Naive thymus-derived CD4-positive, alpha-beta T cell (primary cell): ENCODE data around the gene TAF1B. TPM values are rescaled to one million over a fixed set of nuclear protein-coding genes. Genes with fewer than 3 reads are reported as not detected.
"Not testable (repeated sequence)": the region's sequence is repeated elsewhere in the genome, so short reads cannot be mapped to it uniquely, and the experiment has no call there.

Experiments used
- ATAC-seq: fragments of 150-1000 bp; cut with Tn5 transposase; 2 replicates; pipeline ENCODE4 v1.10.0; 2021; ENCODE audit warnings: mild to moderate bottlenecking, moderate library complexity
- CTCF ChIA-PET: fragments of 350-600 bp; sonication (Branson Sonifier 250); formaldehyde crosslinking; loops from one replicate; lab custom pipeline; 2021; ENCODE audit warnings: antibody characterized with exemption; lab: Charles Lee
- POLR2A ChIA-PET: fragments of 350-600 bp; sonication (Branson Sonifier 250); formaldehyde crosslinking; loops from one replicate; lab custom pipeline; 2021; ENCODE audit warnings: antibody characterized with exemption, inconsistent platforms; lab: Charles Lee
- DNase-seq, 9 donors: peaks; one replicate each; pipeline versions ENCODE4 v3.0.0 to v3.0.0-alpha.2; 2020 to 2022; ENCODE audit warnings: mixed read lengths in 1 of 9
- H3K27ac ChIP-seq: one replicate; pipeline ENCODE4 v1.7.0; 2013; ENCODE audit warnings: mild to moderate bottlenecking, low read depth, low read length, moderate library complexity
- H3K27me3 ChIP-seq, 2 donors: one replicate each; pipeline ENCODE4 v1.7.0; 2013; ENCODE audit warnings: low read length in 2 of 2, mild to moderate bottlenecking in 2 of 2, moderate library complexity in 2 of 2; ENCODE audit not compliant: control insufficient read depth in 2 of 2, insufficient read depth in 2 of 2
- H3K36me3 ChIP-seq, 3 experiments: 1 replicate in 2 of 3; 2 replicates in 1 of 3; pipeline ENCODE4 v1.7.0; 2013; ENCODE audit warnings: low read length in 3 of 3, mild to moderate bottlenecking in 3 of 3, moderate library complexity in 1 of 3; ENCODE audit not compliant: insufficient read depth in 3 of 3, control insufficient read depth in 2 of 3
- H3K4me1 ChIP-seq, 2 donors: one replicate each; pipeline ENCODE4 v1.7.0; 2013; ENCODE audit warnings: low read length in 2 of 2, mild to moderate bottlenecking in 2 of 2, moderate library complexity in 1 of 2; ENCODE audit not compliant: control insufficient read depth in 2 of 2, insufficient read depth in 2 of 2
- H3K4me3 ChIP-seq: 2 replicates; pipeline ENCODE4 v1.7.0; 2013; ENCODE audit warnings: mild to moderate bottlenecking, low read length
- H3K9me3 ChIP-seq, 3 experiments: 1 replicate in 2 of 3; 2 replicates in 1 of 3; pipeline ENCODE4 v1.7.0; 2013; ENCODE audit warnings: low read length in 3 of 3; ENCODE audit not compliant: control insufficient read depth in 2 of 3
- H3K27ac Mint-ChIP-seq, 9 donors: one replicate each; pipeline ENCODE4 v1.8.0; 2020 to 2022; ENCODE audit warnings: mixed read lengths in 9 of 9, mild to moderate bottlenecking in 8 of 9, moderate library complexity in 5 of 9, inconsistent platforms in 2 of 9
- H3K27me3 Mint-ChIP-seq, 5 donors: one replicate each; pipeline ENCODE4 v1.8.0; 2021 to 2022; ENCODE audit warnings: mixed read lengths in 5 of 5, mild to moderate bottlenecking in 1 of 5
- H3K36me3 Mint-ChIP-seq, 5 donors: one replicate each; pipeline ENCODE4 v1.8.0; 2020 to 2022; ENCODE audit warnings: mixed read lengths in 5 of 5, mild to moderate bottlenecking in 3 of 5, inconsistent platforms in 1 of 5
- H3K4me1 Mint-ChIP-seq, 7 donors: one replicate each; pipeline ENCODE4 v1.8.0; 2020 to 2022; ENCODE audit warnings: mixed read lengths in 7 of 7, mild to moderate bottlenecking in 3 of 7, inconsistent platforms in 1 of 7
- H3K4me3 Mint-ChIP-seq, 10 donors: one replicate each; pipeline ENCODE4 v1.8.0; 2020 to 2022; ENCODE audit warnings: mild to moderate bottlenecking in 10 of 10, mixed read lengths in 10 of 10, moderate library complexity in 6 of 10, inconsistent platforms in 2 of 10
- H3K9me3 Mint-ChIP-seq, 11 donors: one replicate each; pipeline ENCODE4 v1.8.0; 2020 to 2022; ENCODE audit warnings: mixed read lengths in 11 of 11, mild to moderate bottlenecking in 4 of 11, inconsistent platforms in 1 of 11, moderate library complexity in 1 of 11
- intact Hi-C, 2 donors: fragments of 100-400 bp; cut with micrococcal nuclease; formaldehyde crosslinking; loops; one replicate each; pipeline ENCODE4 v1.15.1; 2023
- polyA plus RNA-seq, 2 donors: library from polyadenylated mRNA; unstranded; fragments of 300-500 nt; fragmentation: Illumina TruSeq; gene quantifications; one replicate each; pipeline ENCODE4 v1.2.3, GENCODE V29; 2021
- total RNA-seq, 6 experiments: library from RNA in 5 of 6; stranded (reverse) in 5 of 6; gene quantifications; 1 replicate in 5 of 6; 2 replicates in 1 of 6; pipeline ENCODE4 v1.2.3 and lab custom pipeline; 2021 to 2026

The TAF1B gene
- total and polyA plus RNA-seq, 7 experiments from 2014 or later: 7.2 to 28.2 (median 16.0) TPM

- Histone ChIP-seq H3K4me3 (no peak overlapping the region), H3K27ac (no peak overlapping the region), H3K9me3 (no peaks in the 10 kb centered on the region), H3K4me1 (no peaks in the 10 kb centered on the region), H3K27me3 (no peaks in the 10 kb centered on the region), H3K36me3 (peaks cover 0 to 17% (median 0%) of the 10 kb centered on the region in 3 experiments)
- Mint-ChIP-seq H3K36me3 (peaks cover 8 to 57% (median 32%) of the 10 kb centered on the region in 5 donors), H3K9me3 (no peaks in the 10 kb centered on the region), H3K27ac (no peak overlapping the region), H3K27me3 (no peaks in the 10 kb centered on the region), H3K4me1 (peaks cover 0 to 9% (median 0%) of the 10 kb centered on the region in 7 donors), H3K4me3 (no peak overlapping the region)
- ChIA-PET CTCF (no interaction called here), POLR2A (no interaction called here)
- ATAC-seq (no peak), DNase-seq (no peak)
- intact Hi-C loops: loop anchor here in 1 of 2 donors (5.0 kb wide), 1 partner anchor 102 kb away; no protein-coding TSS in a partner anchor
Observed at GRCh38 chr2:9914384-9915065, 71.3 kb downstream of the TAF1B start.

DNA sequence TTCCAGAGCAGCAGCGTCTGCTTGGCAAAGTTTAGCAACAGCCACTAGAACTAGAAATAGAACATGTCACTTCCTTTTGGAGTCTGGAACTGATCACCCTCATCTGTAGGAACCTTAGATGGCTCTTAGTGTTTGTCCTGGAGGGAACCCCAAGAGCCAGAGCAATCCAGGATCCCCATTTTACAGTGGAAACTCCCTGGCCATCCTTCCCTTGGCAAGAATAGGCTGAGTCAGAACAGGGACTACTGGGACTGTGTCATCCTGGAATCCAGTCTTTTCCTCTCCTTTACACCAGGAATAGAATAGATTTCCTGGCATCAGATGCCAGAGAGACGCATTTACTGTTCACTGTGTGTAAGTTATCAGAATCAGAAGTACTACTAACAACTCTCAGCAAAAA lies 75.0 kb downstream of the TAF1B start:
- peaks cover 8 to 67% (median 34%) of the 10 kb centered on the region in 5 donors for H3K36me3 Mint-ChIP-seq
- Histone ChIP-seq H3K4me1 (no peaks in the 10 kb centered on the region), H3K9me3 (no peaks in the 10 kb centered on the region), H3K36me3 (peaks cover 0 to 29% (median 0%) of the 10 kb centered on the region in 3 experiments), H3K27ac (no peak overlapping the region), H3K27me3 (no peaks in the 10 kb centered on the region), H3K4me3 (no peak overlapping the region)
- no peak for DNase-seq
- ChIA-PET POLR2A (no interaction called here), CTCF (no interaction called here)
- no peak overlapping the region for H3K4me3 Mint-ChIP-seq
- H3K27me3 Mint-ChIP-seq: no peaks in the 10 kb centered on the region
- no peak overlapping the region for H3K27ac Mint-ChIP-seq
- ATAC-seq: no peak
- no peaks in the 10 kb centered on the region for H3K9me3 Mint-ChIP-seq
- peaks cover 0 to 9% (median 0%) of the 10 kb centered on the region in 7 donors for H3K4me1 Mint-ChIP-seq
- intact Hi-C loops: no loop called here

DNA sequence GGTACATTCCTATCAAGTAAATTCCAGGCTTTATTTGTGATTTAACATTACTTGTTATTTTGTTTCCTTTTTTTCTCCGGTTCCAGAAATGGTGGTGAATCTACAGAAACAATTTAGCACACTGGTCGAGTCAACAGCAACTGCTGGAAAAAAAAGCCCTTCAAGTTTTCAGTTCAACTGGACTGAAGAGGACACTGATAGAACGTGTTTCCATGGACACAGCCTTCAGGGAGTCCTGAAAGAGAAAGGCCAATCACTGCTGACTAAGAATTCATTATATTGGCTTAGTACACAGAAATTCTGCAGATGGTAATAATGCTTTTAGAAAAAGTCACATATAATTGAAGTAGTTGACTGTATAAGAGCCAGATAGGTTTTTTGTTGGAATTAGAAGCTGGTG lies 76.2 kb downstream of the TAF1B start:
- no peaks in the 10 kb centered on the region for H3K27me3 ChIP-seq
- Mint-ChIP-seq H3K36me3 (peaks cover 3 to 61% (median 33%) of the 10 kb centered on the region in 5 donors), H3K27ac (no peak overlapping the region), H3K9me3 (no peaks in the 10 kb centered on the region), H3K27me3 (no peaks in the 10 kb centered on the region), H3K4me3 (no peak overlapping the region), H3K4me1 (peaks cover 0 to 3% (median 0%) of the 10 kb centered on the region in 7 donors)
- intact Hi-C loops: no loop called here
- ATAC-seq: no peak
- peaks cover 0 to 24% (median 0%) of the 10 kb centered on the region in 3 experiments for H3K36me3 ChIP-seq
- no peak overlapping the region for H3K27ac ChIP-seq
- ChIA-PET CTCF (no interaction called here), POLR2A (no interaction called here)
- no peak for DNase-seq
- no peaks in the 10 kb centered on the region for H3K4me1 ChIP-seq
- no peak overlapping the region for H3K4me3 ChIP-seq
- no peaks in the 10 kb centered on the region for H3K9me3 ChIP-seq

DNA sequence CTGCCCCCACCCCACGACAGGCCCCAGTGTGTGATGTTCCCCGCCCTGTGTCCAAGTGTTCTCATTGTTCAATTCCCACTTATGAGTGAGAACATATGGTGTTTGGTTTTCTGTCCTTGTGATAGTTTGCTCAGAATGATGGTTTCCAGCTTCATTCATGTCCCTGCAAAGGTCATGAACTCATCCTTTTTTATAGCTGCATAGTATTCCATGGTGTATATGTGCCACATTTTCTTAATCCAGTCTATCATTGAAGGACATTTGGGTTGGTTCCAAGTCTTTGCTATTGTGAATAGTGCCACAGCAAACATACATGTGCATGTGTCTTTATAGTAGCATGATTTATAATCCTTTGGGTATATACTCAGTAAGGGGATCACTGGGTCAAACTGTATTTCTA lies 83.7 kb downstream of the TAF1B start:
- H3K36me3 ChIP-seq, H3K27me3 Mint-ChIP-seq, CTCF ChIA-PET, H3K9me3 Mint-ChIP-seq, H3K4me3 Mint-ChIP-seq, H3K9me3 ChIP-seq, H3K4me1 Mint-ChIP-seq, ATAC-seq, H3K4me1 ChIP-seq, POLR2A ChIA-PET, intact Hi-C loops, H3K27ac Mint-ChIP-seq, DNase-seq, H3K27me3 ChIP-seq, H3K27ac ChIP-seq, H3K4me3 ChIP-seq: not testable (repeated sequence)
- peaks cover 0 to 69% (median 50%) of the 10 kb centered on the region in 5 donors for H3K36me3 Mint-ChIP-seq

DNA sequence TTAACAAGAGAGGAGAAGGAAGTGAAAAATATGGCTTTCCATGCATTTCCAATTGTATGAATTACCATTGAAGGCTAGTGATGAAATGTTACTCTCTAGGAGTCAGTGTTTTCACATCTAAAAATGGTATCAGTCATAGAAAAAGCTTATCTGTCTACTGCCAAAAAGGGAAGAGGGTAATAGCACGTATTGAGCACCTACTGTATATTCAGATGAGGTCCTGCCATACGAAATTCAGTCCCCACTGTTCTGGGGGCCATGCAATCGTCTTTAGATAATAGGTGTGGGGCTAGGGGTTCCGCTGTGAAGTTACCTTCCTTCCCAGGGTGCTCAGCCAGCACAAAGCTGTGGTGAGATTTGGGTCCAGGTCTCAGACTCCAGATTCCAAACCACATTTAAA lies 94.0 kb downstream of the TAF1B start:
- Histone ChIP-seq H3K36me3 (peaks cover 4 to 8% (median 6%) of the 10 kb centered on the region in 3 experiments), H3K4me3 (no peak overlapping the region), H3K27ac (no peak overlapping the region), H3K27me3 (no peaks in the 10 kb centered on the region), H3K9me3 (no peaks in the 10 kb centered on the region), H3K4me1 (no peaks in the 10 kb centered on the region)
- Mint-ChIP-seq H3K9me3 (no peaks in the 10 kb centered on the region), H3K4me3 (no peak overlapping the region), H3K4me1 (peaks cover 0 to 6% (median 0%) of the 10 kb centered on the region in 7 donors), H3K27me3 (peaks cover 0 to 3% (median 0%) of the 10 kb centered on the region in 5 donors), H3K36me3 (peaks cover 5 to 19% (median 9%) of the 10 kb centered on the region in 5 donors), H3K27ac (peak overlapping the region in 2 of 9 donors; percentile 31 to 60)
- ChIA-PET CTCF (no interaction called here), POLR2A (no interaction called here)
- DNase-seq (no peak), ATAC-seq (no peak)
- intact Hi-C loops: no loop called here

DNA sequence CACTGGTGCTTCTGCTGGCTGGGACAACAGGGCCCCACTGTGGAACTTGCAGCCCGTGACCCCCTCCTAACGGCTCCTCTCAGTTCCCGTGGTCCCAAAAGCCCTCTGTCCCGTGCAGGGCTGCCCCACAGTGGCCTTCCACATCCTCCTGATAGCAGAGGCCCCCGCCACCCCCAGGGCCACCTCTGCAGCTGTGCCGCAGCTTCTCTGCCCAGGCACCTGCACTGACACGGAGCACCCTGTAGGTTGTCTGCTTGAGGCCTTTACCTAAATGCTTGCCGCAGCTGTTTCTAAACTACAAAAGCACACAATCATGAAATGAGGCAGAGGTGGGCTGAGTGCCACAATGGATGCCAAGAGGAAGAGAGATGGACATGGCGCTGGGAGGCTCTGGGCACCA lies 94.7 kb downstream of the TAF1B start:
- Mint-ChIP-seq H3K9me3 (no peaks in the 10 kb centered on the region), H3K27ac (no peak overlapping the region), H3K36me3 (peaks cover 5 to 16% (median 8%) of the 10 kb centered on the region in 5 donors), H3K27me3 (peaks cover 0 to 4% (median 0%) of the 10 kb centered on the region in 5 donors), H3K4me1 (peaks cover 0 to 6% (median 0%) of the 10 kb centered on the region in 7 donors), H3K4me3 (no peak overlapping the region)
- intact Hi-C loops: no loop called here
- no peak overlapping the region for H3K4me3 ChIP-seq
- H3K27me3 ChIP-seq: no peaks in the 10 kb centered on the region
- DNase-seq: no peak
- no peak for ATAC-seq
- ChIA-PET POLR2A (no interaction called here), CTCF (no interaction called here)
- peaks cover 4 to 7% (median 6%) of the 10 kb centered on the region in 3 experiments for H3K36me3 ChIP-seq
- no peaks in the 10 kb centered on the region for H3K9me3 ChIP-seq
- H3K27ac ChIP-seq: no peak overlapping the region
- no peaks in the 10 kb centered on the region for H3K4me1 ChIP-seq
